Transverse colon (tissue), 4 donors: Measurements from ENCODE around the gene USP14. TPM values are rescaled to one million over a fixed set of nuclear protein-coding genes. Genes with fewer than 3 reads are reported as not detected.
"Not testable (repeated sequence)": the region's sequence is repeated elsewhere in the genome, so short reads cannot be mapped to it uniquely, and the experiment has no call there.

ENCODE experiments used
- DNase-seq: peaks from one replicate; pipeline ENCODE4 v3.0.0-alpha.2; 2019
- H3K27ac ChIP-seq, 4 donors: fragments of 200-600 bp; sonication (generic); 2 replicates each; pipeline ENCODE4 v1.5.1; 2016 to 2018; ENCODE audit warnings: inconsistent platforms in 4 of 4
- H3K27me3 ChIP-seq: fragments of 200-600 bp; sonication (generic); 2 replicates; pipeline ENCODE4 v1.5.1; 2017; ENCODE audit warnings: inconsistent platforms
- H3K36me3 ChIP-seq, 4 donors: fragments of 200-600 bp; sonication (generic); 2 replicates each; pipeline ENCODE4 v1.5.1; 2017 to 2019; ENCODE audit warnings: inconsistent platforms in 4 of 4
- H3K4me1 ChIP-seq, 4 donors: fragments of 200-600 bp; sonication (generic); 2 replicates each; pipeline ENCODE4 v1.5.1; 2017 to 2020; ENCODE audit warnings: inconsistent platforms in 4 of 4
- H3K4me3 ChIP-seq, 4 donors: fragments of 200-600 bp; sonication (generic); 1 replicate in 1 of 4; 2 replicates in 3 of 4; pipeline versions ENCODE4 v1.5.1 to v1.6.1; 2017 to 2019; ENCODE audit warnings: inconsistent platforms in 4 of 4
- H3K9me3 ChIP-seq, 2 donors: fragments of 200-600 bp; sonication (generic); 2 replicates each; pipeline ENCODE4 v1.5.1; 2017 to 2019; ENCODE audit warnings: inconsistent platforms in 2 of 2
- CTCF ChIP-seq, 5 experiments: fragments of 200-600 bp in 3 of 5; fragments of 450-650 bp in 2 of 5; sonication (generic) in 3 of 5; IDR thresholded peaks; 1 replicate in 2 of 5; 2 replicates in 3 of 5; pipeline ENCODE4 v1.5.1; 2016 to 2017; ENCODE audit warnings: antibody characterized with exemption in 5 of 5, inconsistent platforms in 3 of 5, mild to moderate bottlenecking in 2 of 5, moderate library complexity in 1 of 5
- EP300 ChIP-seq: sonication (generic); formaldehyde crosslinking; IDR thresholded peaks from one replicate; pipeline ENCODE4 v1.6.1; 2017; ENCODE audit warnings: antibody characterized with exemption, low read depth
- POLR2A ChIP-seq: fragments of 450-650 bp; IDR thresholded peaks from one replicate; pipeline ENCODE4 v1.6.1; 2016; ENCODE audit warnings: antibody characterized with exemption, mild to moderate bottlenecking, moderate library complexity
- POLR2AphosphoS5 ChIP-seq, 3 donors: sonication (generic); formaldehyde crosslinking; IDR thresholded peaks; one replicate each; pipeline ENCODE4 v1.6.1; 2016; ENCODE audit warnings: antibody characterized with exemption in 3 of 3
- WGBS, 2 donors: methylation state at CpG; one replicate each; pipeline ENCODE4 v1.1.5; 2018; ENCODE audit warnings: low coverage in 1 of 2; 5-methylcytosine and 5-hydroxymethylcytosine counted together
- in situ Hi-C, 4 donors: fragments of 200-750 bp; cut with MboI; loops; one replicate each; pipeline versions ENCODE4 v1.15.0 to v1.15.1; 2017; ENCODE audit warnings: low sequenced_read_pairs in 3 of 4, low pct_ligation_motif_present in 1 of 4, low pct_unique_long_range_greater_than_20kb in 1 of 4
- intact Hi-C: fragments of 100-400 bp; cut with DNase I; formaldehyde crosslinking; loops from one replicate; pipeline ENCODE4 v1.15.1; 2023; ENCODE audit warnings: low total_unique reads
- total RNA-seq, 4 donors: library from RNA; depleted of rRNA; stranded (reverse); fragments of >200 nt; gene quantifications; one replicate each; pipeline ENCODE4 v1.1.0, GENCODE V29; 2016

The USP14 gene
- 10 to 100 TPM; 14.6 to 52.7 (median 21.3) TPM for total RNA-seq

DNA sequence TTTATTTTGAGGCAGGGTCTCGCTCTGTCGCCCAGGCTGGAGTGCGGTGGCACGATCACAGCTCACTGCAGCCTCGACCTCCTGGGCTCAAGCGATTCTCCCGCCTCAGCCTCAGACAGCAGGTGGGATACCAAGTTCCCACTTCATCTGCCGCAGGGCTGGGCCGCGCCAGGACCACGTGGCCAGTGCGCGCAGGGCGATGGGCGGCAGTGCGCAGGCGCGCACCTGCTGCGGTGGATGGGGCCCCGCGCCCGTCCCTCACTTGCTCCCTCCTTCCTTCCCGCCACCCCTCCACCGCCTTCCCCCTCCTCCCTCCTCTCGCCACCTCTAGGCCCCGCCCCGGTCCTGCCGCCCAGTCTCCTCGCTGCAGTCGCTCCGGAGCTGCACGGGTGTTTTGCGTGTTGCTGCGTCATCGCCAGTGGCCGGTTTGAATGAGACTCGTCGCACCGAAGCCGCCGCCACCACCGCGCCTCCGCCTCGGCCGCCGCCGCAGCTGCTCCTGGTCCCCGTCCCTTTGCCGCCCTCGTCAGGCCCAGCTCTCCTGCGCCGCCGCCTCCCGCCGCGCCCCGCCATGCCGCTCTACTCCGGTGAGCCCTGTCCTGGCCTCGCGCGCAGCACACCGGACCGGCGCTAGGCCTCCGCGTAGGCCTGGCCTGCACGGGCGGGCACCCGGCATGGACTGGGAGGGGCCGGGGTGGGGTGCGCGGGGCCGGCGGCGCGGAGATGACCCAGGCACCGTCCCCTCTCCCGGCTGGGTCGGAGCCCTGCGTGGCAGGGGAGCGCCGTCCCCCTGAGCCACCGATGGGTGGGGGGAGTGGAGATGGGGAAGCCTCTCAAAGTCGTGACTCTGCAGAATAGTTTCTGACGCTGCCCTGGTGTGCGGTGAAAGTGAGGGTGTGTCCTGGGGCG, at the start of gene USP14:
Gene USP14 (plus strand): TSS at position 430 of the 909 bp plus-strand sequence. CDS start 142 bp downstream, at position 572.
- TF ChIP-seq EP300 (no peak), POLR2A (peak; percentile 66), POLR2AphosphoS5 (IDR thresholded peaks at IDR 0.05) (peak; percentile 63 to 85 (median 79)), CTCF (IDR thresholded peaks at IDR 0.05) (peak in 1 of 5 experiments; percentile 27)
- H3K27me3 ChIP-seq: no peaks in the 10 kb centered on the region
- no peaks in the 10 kb centered on the region for H3K9me3 ChIP-seq
- 6 to 50% methylated on average over 2 to 36 of the region's 89 CpGs for WGBS, 2 donors
- peaks cover 5 to 23% (median 15%) of the 10 kb centered on the region in 4 donors for H3K4me1 ChIP-seq
- H3K27ac ChIP-seq: peak within 1 kb of the TSS; percentile 85 to 91 (median 88)
- peaks cover 0 to 1% (median 0%) of the 10 kb centered on the region in 4 donors for H3K36me3 ChIP-seq
- peak within 1 kb of the TSS; percentile 47 to 83 (median 73) for H3K4me3 ChIP-seq
- intact Hi-C loops (no loop called here), in situ Hi-C loops (no loop called here)
- peak; percentile 98 for DNase-seq

GRCh38 chr18:108665-109063, 49.7 kb upstream of the USP14 start:
- H3K9me3 ChIP-seq, DNase-seq, H3K27me3 ChIP-seq, intact Hi-C loops, H3K4me3 ChIP-seq, in situ Hi-C loops, H3K36me3 ChIP-seq, H3K4me1 ChIP-seq, H3K27ac ChIP-seq: not testable (repeated sequence)
- 0 to 32% methylated on average over 1 to 3 of the region's 3 CpGs for WGBS, 2 donors

DNA sequence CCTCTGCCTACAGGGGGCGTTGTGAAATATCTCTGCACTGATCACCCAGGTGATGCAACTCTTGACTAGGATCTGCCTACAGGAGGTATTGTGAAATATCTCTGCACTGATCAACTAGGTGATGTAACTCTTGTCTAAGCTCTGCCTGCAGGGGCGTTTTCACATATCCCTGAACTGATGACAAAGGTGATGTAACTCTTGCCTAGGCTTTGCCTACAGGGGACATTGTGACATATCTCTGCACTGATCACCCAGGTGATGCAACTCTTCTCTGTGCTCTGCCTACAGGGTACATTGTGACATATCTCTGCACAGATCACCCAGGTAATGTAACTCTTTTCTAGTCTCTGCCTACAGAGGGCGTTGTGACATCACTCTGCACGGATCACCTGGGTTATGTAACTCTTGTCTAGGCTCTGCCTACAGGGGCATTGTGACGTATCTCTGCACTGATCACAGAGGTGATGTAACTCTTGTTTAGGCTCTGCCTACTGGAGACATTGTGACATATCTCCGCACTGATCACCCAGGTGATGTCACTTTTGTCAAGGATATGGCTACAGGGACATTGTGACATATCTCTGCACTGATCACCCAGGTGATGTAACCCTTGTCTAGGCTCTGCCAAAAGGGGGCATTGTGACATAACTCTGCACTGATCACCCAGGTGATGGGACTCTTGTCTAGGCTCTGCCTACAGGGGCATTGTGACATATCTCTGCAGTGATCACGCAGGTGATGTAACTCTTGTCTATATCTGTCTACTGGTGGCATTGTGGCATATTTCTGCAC, 49.0 kb upstream of the USP14 start:
- H3K27me3 ChIP-seq, in situ Hi-C loops, H3K27ac ChIP-seq, H3K9me3 ChIP-seq, intact Hi-C loops, H3K4me1 ChIP-seq, H3K4me3 ChIP-seq, H3K36me3 ChIP-seq: not testable (repeated sequence)
- WGBS, 2 donors: 27 to 36% methylated on average over 4 to 7 of the region's 7 CpGs
- peak in 3 of 5 experiments; percentile 14 to 31 (median 22) for TF ChIP-seq CTCF (IDR thresholded peaks at IDR 0.05)
- peak; percentile 55 for DNase-seq

GRCh38 chr18:109922-110261, 48.5 kb upstream of the USP14 start:
- DNase-seq, H3K27me3 ChIP-seq, in situ Hi-C loops, H3K9me3 ChIP-seq, H3K4me3 ChIP-seq, intact Hi-C loops, H3K27ac ChIP-seq, H3K36me3 ChIP-seq, H3K4me1 ChIP-seq: not testable (repeated sequence)
- 45 to 48% methylated on average over 5 of the region's 5 CpGs for WGBS, 2 donors

GRCh38 chr18:110351-111201, 47.8 kb upstream of the USP14 start:
- 52 to 64% methylated on average over 4 of the region's 4 CpGs for WGBS, 2 donors
- H3K4me1 ChIP-seq, H3K36me3 ChIP-seq, H3K9me3 ChIP-seq, H3K27me3 ChIP-seq, H3K4me3 ChIP-seq, DNase-seq, in situ Hi-C loops, H3K27ac ChIP-seq, intact Hi-C loops: not testable (repeated sequence)
